ENCODE results near the gene IRAK4. TPM values are rescaled to one million over a fixed set of nuclear protein-coding genes. Genes with fewer than 3 reads are reported as not detected.
A peak's percentile ranks its signal among the peaks of the same experiment; 100 is the strongest.

Gene IRAK4
- total RNA-seq (10 to 100 TPM; 55.1 to 60.7 TPM), polyA plus RNA-seq (10 to 100 TPM; 23.7 to 31.5 (median 26.9) TPM), total RNA-seq (41.9 to 119 (median 79.7) reads per million in 6 experiments)

- H3K4me3 Mint-ChIP-seq, result peak within 1 kb of the TSS; percentile 78 to 99 (median 98)
- peak within 1 kb of the TSS; percentile 98 to 100 (median 99) for H3K27ac Mint-ChIP-seq
- DNase-seq (peak; percentile 88 to 97 (median 94)), ATAC-seq (peak; percentile 92 to 93)
- POLR2A ChIA-PET, result interaction anchor here (0.7 to 2.6 kb wide), 10 partner anchors 9 to 123 kb away, joined by 3 to 46 read pairs (median 4); partner anchors contain the start of genes TMEM117 and TWF1
- peaks cover 0 to 17% (median 0%) of the 10 kb centered on the region in 9 donors for H3K9me3 Mint-ChIP-seq
- H3K36me3 Mint-ChIP-seq, result peaks cover 20 to 26% (median 20%) of the 10 kb centered on the region in 3 donors
- no peaks in the 10 kb centered on the region for H3K27me3 Mint-ChIP-seq
- peaks cover 34 to 88% (median 75%) of the 10 kb centered on the region in 4 donors for H3K4me1 Mint-ChIP-seq
These were observed at the start of gene IRAK4, which contains the start of gene PUS7L for GRCh38 chr12:43758728-43759563. IRAK4 (plus strand) TSS chr12:43758951; CDS start chr12:43768112, 9,161 bp downstream. PUS7L (minus strand) TSS chr12:43758790; CDS start chr12:43755245, 3,545 bp downstream.

- POLR2A ChIA-PET, result no interaction called here
- Mint-ChIP-seq H3K27me3 (peaks cover 19 to 49% (median 35%) of the 10 kb centered on the region in 5 donors), H3K36me3 (peaks cover 0 to 18% (median 0%) of the 10 kb centered on the region in 3 donors), H3K9me3 (peaks cover 5 to 31% (median 15%) of the 10 kb centered on the region in 9 donors), H3K27ac (no peak overlapping the region), H3K4me3 (no peak overlapping the region), H3K4me1 (no peaks in the 10 kb centered on the region)
- DNase-seq (no peak), ATAC-seq (no peak)
These were observed 47.4 kb upstream of the IRAK4 start for GRCh38 chr12:43711348-43711747.

DNA sequence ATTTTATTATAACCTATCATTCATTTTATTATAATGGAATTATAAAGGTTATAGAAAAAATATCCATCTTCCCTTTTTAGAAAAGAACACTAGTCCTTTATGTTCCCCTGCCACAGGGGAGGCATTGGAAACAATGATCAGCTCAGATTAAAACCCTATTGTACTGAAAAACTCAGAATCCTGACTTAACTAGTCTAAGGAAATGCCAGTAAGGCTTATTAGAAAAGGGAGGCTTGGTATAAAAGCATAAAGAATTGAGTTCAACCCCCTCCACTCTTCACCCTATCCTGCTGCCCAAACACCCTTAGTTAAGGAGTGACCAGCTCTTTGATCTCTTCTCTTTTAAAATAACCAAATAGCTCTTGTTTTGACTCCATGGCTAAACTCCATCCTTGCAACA lies 36.1 kb upstream of the IRAK4 start:
- Mint-ChIP-seq H3K36me3 (peaks cover 0 to 23% (median 18%) of the 10 kb centered on the region in 3 donors), H3K27ac (no peak overlapping the region), H3K27me3 (no peaks in the 10 kb centered on the region), H3K9me3 (no peaks in the 10 kb centered on the region), H3K4me3 (no peak overlapping the region), H3K4me1 (no peaks in the 10 kb centered on the region)
- POLR2A ChIA-PET, result no interaction called here
- ATAC-seq, result no peak
- DNase-seq, result no peak

GRCh38 chr12:43723134-43723533 lies 35.6 kb upstream of the IRAK4 start:
- DNase-seq (no peak), ATAC-seq (no peak)
- POLR2A ChIA-PET, result no interaction called here
- H3K9me3 Mint-ChIP-seq, result no peaks in the 10 kb centered on the region
- no peak overlapping the region for H3K27ac Mint-ChIP-seq
- no peaks in the 10 kb centered on the region for H3K4me1 Mint-ChIP-seq
- H3K4me3 Mint-ChIP-seq, result no peak overlapping the region
- H3K36me3 Mint-ChIP-seq, result peaks cover 0 to 23% (median 18%) of the 10 kb centered on the region in 3 donors
- H3K27me3 Mint-ChIP-seq, result no peaks in the 10 kb centered on the region

DNA sequence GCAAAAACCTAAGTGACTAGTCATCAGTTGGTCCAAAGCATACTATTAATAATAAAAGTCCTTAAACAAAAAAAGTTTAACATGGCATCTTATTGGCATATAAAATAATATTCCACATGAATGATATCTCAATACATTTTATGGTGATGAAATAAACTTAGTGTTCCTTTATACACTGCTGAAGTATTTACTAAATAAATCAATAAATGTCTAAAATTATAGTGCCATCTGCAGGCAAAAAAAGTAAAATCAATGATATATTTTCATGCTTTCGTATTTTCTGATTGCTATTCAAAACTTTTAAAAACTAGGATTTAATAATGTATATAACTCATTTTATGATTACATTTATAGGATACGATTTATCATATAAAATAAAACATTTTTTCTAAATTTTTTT lies 30.6 kb upstream of the IRAK4 start:
- Mint-ChIP-seq H3K36me3 (peaks cover 0 to 51% (median 15%) of the 10 kb centered on the region in 3 donors), H3K4me1 (peaks cover 0 to 5% (median 2%) of the 10 kb centered on the region in 4 donors), H3K27me3 (no peaks in the 10 kb centered on the region), H3K4me3 (no peak overlapping the region), H3K27ac (no peak overlapping the region), H3K9me3 (no peaks in the 10 kb centered on the region)
- ATAC-seq (no peak), DNase-seq (no peak)
- POLR2A ChIA-PET, result no interaction called here

- Mint-ChIP-seq H3K27me3 (no peaks in the 10 kb centered on the region), H3K9me3 (no peaks in the 10 kb centered on the region), H3K36me3 (peaks cover 0 to 52% (median 15%) of the 10 kb centered on the region in 3 donors), H3K27ac (no peak overlapping the region), H3K4me3 (no peak overlapping the region), H3K4me1 (peaks cover 0 to 5% (median 2%) of the 10 kb centered on the region in 4 donors)
- no peak for DNase-seq
- POLR2A ChIA-PET, result no interaction called here
- ATAC-seq, result no peak
These were observed 30.1 kb upstream of the IRAK4 start for GRCh38 chr12:43728698-43729097.

DNA sequence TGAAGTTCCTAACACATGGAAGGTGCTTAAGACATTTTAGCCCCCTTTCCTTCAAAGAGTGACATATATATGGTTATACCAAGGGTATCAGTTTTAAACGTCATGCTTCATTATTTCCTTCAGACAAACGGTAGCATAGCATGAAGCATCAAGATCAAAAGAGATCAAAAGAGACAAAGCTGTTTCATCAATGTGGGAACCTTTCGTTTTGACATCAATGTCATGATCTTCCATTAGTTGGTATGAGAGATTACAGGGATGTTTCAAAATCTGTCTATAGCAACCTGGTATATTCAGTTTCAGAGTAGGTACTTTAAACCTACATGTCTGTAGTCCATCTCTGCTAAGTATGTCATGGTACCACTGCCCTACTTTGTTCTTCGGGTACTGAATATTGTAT lies 28.5 kb upstream of the IRAK4 start:
- no peak overlapping the region for H3K4me3 Mint-ChIP-seq
- H3K27ac Mint-ChIP-seq, result peak overlapping the region in 2 of 10 donors; percentile 31 to 38
- POLR2A ChIA-PET, result no interaction called here
- DNase-seq (peak in 2 of 10 donors; percentile 10 to 22), ATAC-seq (peak in 1 of 2 donors; percentile 72)
- H3K36me3 Mint-ChIP-seq, result peaks cover 0 to 62% (median 16%) of the 10 kb centered on the region in 3 donors
- peaks cover 0 to 5% (median 2%) of the 10 kb centered on the region in 4 donors for H3K4me1 Mint-ChIP-seq
- H3K9me3 Mint-ChIP-seq, result no peaks in the 10 kb centered on the region
- H3K27me3 Mint-ChIP-seq, result no peaks in the 10 kb centered on the region

DNA sequence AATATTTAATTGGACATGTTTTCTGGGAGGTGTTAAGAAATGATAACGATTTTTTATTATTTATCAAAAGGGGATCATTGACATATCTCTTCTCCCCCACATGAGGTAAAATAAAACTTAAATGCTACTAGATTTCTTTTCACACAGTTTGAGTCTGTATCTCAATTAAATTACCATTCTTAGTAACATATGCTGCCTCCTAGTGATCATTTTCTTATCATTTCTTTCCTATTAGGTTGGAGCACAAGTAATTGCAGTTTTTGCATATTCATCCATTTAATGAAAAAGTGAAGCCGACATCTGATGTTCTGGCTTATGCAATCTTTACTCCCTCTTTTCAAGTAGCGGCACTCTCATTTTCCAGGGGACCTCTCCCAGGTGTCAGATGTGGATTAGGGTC lies 25.1 kb upstream of the IRAK4 start:
- Mint-ChIP-seq H3K27ac (no peak overlapping the region), H3K4me3 (no peak overlapping the region), H3K27me3 (no peaks in the 10 kb centered on the region), H3K9me3 (no peaks in the 10 kb centered on the region), H3K36me3 (peaks cover 0 to 71% (median 8%) of the 10 kb centered on the region in 3 donors), H3K4me1 (peaks cover 0 to 5% (median 2%) of the 10 kb centered on the region in 4 donors)
- DNase-seq (no peak), ATAC-seq (no peak)
- POLR2A ChIA-PET, result no interaction called here

DNA sequence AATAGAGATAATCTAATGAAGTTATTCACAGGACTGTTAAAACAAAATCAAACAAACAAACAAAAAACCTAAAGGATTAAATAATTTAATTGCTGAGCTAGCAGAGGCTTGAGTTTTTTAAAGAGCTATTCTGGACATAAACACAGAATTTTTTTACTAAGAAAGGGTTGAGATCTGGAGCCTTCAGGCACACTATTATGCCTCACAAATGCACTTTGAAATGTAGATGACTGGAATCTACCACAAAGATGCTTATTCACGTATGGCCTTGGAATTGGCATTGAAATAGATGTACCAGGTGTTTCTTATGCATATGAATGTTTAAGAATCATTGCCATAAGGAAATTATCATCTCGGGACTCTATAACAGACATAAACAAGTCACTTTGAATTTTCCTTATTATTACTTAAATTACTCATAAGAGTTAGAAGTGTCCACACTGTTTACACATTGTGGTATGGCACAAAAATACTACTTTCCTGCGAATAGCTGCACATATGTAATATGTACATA lies 21.8 kb upstream of the IRAK4 start:
- no peaks in the 10 kb centered on the region for H3K27me3 Mint-ChIP-seq
- peaks cover 5 to 74% (median 20%) of the 10 kb centered on the region in 3 donors for H3K36me3 Mint-ChIP-seq
- peaks cover 0 to 2% (median 0%) of the 10 kb centered on the region in 4 donors for H3K4me1 Mint-ChIP-seq
- DNase-seq (no peak), ATAC-seq (no peak)
- H3K4me3 Mint-ChIP-seq, result no peak overlapping the region
- POLR2A ChIA-PET, result interaction anchor here (0.6 kb wide), 1 partner anchor 223 kb away, joined by 11 read pairs; no protein-coding TSS in a partner anchor
- H3K27ac Mint-ChIP-seq, result no peak overlapping the region
- H3K9me3 Mint-ChIP-seq, result no peaks in the 10 kb centered on the region

DNA sequence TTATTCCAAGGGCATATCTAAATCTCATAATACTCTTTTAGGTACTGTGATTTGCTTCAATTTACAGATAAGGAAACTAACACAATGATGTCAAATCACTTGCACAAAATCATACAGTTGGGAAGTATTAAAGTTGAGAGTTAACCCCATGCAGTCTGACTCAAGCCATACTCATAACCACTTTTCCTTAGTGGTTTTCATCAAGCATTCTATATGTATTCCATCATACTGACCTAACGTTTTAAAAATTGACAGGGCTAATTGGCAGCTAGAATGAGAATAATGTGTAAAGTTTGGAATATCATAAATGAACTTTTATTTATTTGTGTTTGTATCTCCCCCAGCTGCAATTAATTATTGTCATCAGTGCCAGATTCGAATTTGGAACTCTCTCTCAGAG lies 21.1 kb upstream of the IRAK4 start:
- no peak overlapping the region for H3K4me3 Mint-ChIP-seq
- POLR2A ChIA-PET, result no interaction called here
- DNase-seq (no peak), ATAC-seq (no peak)
- peaks cover 5 to 77% (median 20%) of the 10 kb centered on the region in 3 donors for H3K36me3 Mint-ChIP-seq
- H3K27me3 Mint-ChIP-seq, result no peaks in the 10 kb centered on the region
- no peak overlapping the region for H3K27ac Mint-ChIP-seq
- peaks cover 0 to 2% (median 0%) of the 10 kb centered on the region in 4 donors for H3K4me1 Mint-ChIP-seq
- H3K9me3 Mint-ChIP-seq, result no peaks in the 10 kb centered on the region

DNA sequence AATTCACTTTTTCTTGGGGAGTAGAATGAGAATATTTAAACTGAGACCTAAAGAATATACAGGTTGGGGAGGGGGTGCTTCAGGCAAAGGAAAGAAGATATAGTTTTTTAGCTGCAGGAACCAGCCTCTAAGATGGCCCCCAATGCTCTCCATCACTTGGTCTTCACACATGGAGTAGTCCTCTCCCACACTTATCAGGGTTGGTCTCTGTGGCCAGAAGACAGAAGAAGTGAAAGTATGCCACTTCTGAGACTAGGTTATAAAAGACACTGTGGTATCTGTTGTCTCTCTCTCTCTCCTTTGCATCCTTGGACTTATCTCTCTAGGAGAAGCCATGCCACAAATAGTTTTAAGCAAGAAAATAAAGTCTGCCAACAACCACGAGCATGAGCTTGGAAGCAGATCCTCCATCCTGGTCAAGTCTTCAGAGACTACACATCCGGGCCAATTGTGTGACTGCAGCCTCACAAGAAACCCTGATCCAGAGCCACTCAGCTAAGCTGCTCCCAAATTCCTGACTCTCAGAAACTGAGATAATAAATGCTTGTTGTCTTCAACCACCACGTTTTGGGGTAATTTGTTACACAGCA lies 18.1 kb upstream of the IRAK4 start:
- Mint-ChIP-seq H3K36me3 (peaks cover 10 to 80% (median 34%) of the 10 kb centered on the region in 3 donors), H3K4me1 (peaks cover 0 to 2% (median 0%) of the 10 kb centered on the region in 4 donors), H3K27me3 (no peaks in the 10 kb centered on the region), H3K27ac (no peak overlapping the region), H3K9me3 (no peaks in the 10 kb centered on the region), H3K4me3 (no peak overlapping the region)
- DNase-seq (no peak), ATAC-seq (no peak)
- POLR2A ChIA-PET, result no interaction called here

- peaks cover 0 to 2% (median 0%) of the 10 kb centered on the region in 4 donors for H3K4me1 Mint-ChIP-seq
- no peaks in the 10 kb centered on the region for H3K27me3 Mint-ChIP-seq
- H3K36me3 Mint-ChIP-seq, result peaks cover 10 to 76% (median 39%) of the 10 kb centered on the region in 3 donors
- ATAC-seq (no peak), DNase-seq (no peak)
- H3K4me3 Mint-ChIP-seq, result no peak overlapping the region
- no peaks in the 10 kb centered on the region for H3K9me3 Mint-ChIP-seq
- no peak overlapping the region for H3K27ac Mint-ChIP-seq
- POLR2A ChIA-PET, result no interaction called here
These were observed 16.6 kb upstream of the IRAK4 start for GRCh38 chr12:43742106-43742505.
